ENCODE results near the gene PKP1. TPM values are rescaled to one million over a fixed set of nuclear protein-coding genes. Genes with fewer than 3 reads are reported as not detected.

PKP1 gene
- total and polyA plus RNA-seq, 10 of the 15 experiments (the other 5 are each of a cell fraction or from before 2014, with no cell fraction given) = 0.03 TPM; not detected in 9

DNA sequence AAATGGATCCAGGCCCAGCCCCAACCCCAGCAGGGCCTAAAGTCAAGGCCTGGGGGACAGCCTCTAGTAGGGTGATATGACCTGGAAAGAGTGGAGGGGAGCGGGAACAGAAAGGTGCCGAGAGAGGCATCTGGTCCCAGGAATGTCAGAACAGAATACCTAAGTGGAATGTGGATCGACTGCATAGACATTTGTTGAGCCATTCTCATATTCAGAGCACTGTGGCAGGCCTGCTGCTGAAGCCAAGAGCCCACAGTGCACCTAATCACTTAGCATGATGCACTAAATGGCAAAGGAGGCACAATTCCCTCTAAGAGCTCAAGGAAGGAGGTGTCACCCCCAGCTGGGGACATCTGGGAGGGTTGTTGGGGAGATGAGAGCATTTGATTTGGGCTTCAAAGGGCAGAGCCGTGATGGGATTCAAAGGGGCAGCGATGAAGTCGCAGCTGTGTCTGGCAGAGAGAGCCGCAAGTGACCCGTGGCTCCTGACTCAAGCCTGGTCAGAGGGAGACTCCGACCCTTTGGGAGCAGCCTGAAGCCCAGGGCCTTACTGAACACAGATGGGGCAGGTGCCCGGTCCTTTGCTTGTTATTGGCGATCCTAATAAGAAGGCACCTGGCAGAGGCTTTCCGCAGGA is 8.6 kb upstream of the PKP1 start:
- 35% methylated on average over 11 of the region's 12 CpGs for WGBS (ENCODE audit: insufficient coverage, insufficient replicate concordance, low lambda C conversion rate, missing lambda C conversion rate)
- H3K9ac ChIP-seq (ENCODE audit: control insufficient read depth, insufficient read depth, low read length) = no peak overlapping the region

More for the DNA sequence above, 8.6 kb upstream of the PKP1 start:
- no peaks in the 10 kb centered on the region for H3K4me1 ChIP-seq (ENCODE audit: control insufficient read depth, insufficient read depth, low read length)
- H3K9me3 ChIP-seq (replicated peaks; ENCODE audit: control insufficient read depth, insufficient read depth, low read length) = no peaks in the 10 kb centered on the region
- H2AFZ ChIP-seq (ENCODE audit: control insufficient read depth, low read depth, low read length) = no peak overlapping the region
- FAIRE-seq (no peak), DNase-seq (ENCODE audit: low read depth, low spot score) (no peak), ATAC-seq (no peak)
- ChIA-PET CTCF (no interaction called here), SMC1A (ENCODE audit: uncharacterized antibody, unreplicated experiment) (no interaction called here), RAD21 (ENCODE audit: unreplicated experiment) (no interaction called here), POLR2A (no interaction called here)
- TF ChIP-seq HDAC2 (IDR thresholded peaks at IDR 0.05) = no peak
- no peak for TF ChIP-seq RAD21 (IDR thresholded peaks at IDR 0.05; ENCODE audit: insufficient read depth, low read depth, low read length)
- TF ChIP-seq, protein P1, sequence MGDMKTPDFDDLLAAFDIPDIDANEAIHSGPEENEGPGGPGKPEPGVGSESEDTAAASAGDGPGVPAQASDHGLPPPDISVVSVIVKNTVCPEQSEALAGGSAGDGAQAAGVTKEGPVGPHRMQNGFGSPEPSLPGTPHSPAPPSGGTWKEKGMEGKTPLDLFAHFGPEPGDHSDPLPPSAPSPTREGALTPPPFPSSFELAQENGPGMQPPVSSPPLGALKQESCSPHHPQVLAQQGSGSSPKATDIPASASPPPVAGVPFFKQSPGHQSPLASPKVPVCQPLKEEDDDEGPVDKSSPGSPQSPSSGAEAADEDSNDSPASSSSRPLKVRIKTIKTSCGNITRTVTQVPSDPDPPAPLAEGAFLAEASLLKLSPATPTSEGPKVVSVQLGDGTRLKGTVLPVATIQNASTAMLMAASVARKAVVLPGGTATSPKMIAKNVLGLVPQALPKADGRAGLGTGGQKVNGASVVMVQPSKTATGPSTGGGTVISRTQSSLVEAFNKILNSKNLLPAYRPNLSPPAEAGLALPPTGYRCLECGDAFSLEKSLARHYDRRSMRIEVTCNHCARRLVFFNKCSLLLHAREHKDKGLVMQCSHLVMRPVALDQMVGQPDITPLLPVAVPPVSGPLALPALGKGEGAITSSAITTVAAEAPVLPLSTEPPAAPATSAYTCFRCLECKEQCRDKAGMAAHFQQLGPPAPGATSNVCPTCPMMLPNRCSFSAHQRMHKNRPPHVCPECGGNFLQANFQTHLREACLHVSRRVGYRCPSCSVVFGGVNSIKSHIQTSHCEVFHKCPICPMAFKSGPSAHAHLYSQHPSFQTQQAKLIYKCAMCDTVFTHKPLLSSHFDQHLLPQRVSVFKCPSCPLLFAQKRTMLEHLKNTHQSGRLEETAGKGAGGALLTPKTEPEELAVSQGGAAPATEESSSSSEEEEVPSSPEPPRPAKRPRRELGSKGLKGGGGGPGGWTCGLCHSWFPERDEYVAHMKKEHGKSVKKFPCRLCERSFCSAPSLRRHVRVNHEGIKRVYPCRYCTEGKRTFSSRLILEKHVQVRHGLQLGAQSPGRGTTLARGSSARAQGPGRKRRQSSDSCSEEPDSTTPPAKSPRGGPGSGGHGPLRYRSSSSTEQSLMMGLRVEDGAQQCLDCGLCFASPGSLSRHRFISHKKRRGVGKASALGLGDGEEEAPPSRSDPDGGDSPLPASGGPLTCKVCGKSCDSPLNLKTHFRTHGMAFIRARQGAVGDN (IDR thresholded peaks at IDR 0.05) = no peak
- no peak for TF ChIP-seq HCFC1 (IDR thresholded peaks at IDR 0.05; ENCODE audit: low read length)
- no peak for TF ChIP-seq SRF (IDR thresholded peaks at IDR 0.05; ENCODE audit: low read depth in 2 of 2, low read length in 2 of 2)
- no peak for TF ChIP-seq NRF1 (conservative IDR thresholded peaks at IDR 0.05; ENCODE audit: low read depth, low read length)
- no peak for TF ChIP-seq MTA3 (IDR thresholded peaks at IDR 0.05; ENCODE audit: borderline replicate concordance, low read length)
- TF ChIP-seq MTA2 (IDR thresholded peaks at IDR 0.05; ENCODE audit: low read depth) = no peak
- no peak for TF ChIP-seq CEBPZ (IDR thresholded peaks at IDR 0.05; ENCODE audit: low read depth, low read length)
- no peak for TF ChIP-seq SPI1 (IDR thresholded peaks at IDR 0.05; ENCODE audit: borderline replicate concordance, insufficient read depth, low read depth, low read length)
- no peak for TF ChIP-seq SREBF2 (IDR thresholded peaks at IDR 0.05; ENCODE audit: low read length)
- no TSS peak for BruUV-seq (replicated peaks)
- no peaks in the 10 kb centered on the region for H3K36me3 ChIP-seq (ENCODE audit: control insufficient read depth in 2 of 2, insufficient read depth in 2 of 2, low read length in 1 of 2)
- H3K27me3 ChIP-seq (replicated peaks in 1 of 2; ENCODE audit: control insufficient read depth in 2 of 2, insufficient read depth in 2 of 2, low read length in 1 of 2) = peaks cover 0 to 2% of the 10 kb centered on the region in 2 experiments; a peak in 1 of 4 replicates
- intact Hi-C loops (cut with micrococcal nuclease; ENCODE audit: unreplicated experiment) = no loop called here
- no peaks in the 10 kb centered on the region for H4K20me1 ChIP-seq (ENCODE audit: control insufficient read depth, insufficient read depth)
- no peaks in the 10 kb centered on the region for H3K79me2 ChIP-seq (ENCODE audit: control insufficient read depth, insufficient read depth, low read length)
- H3K27ac ChIP-seq (ENCODE audit: control insufficient read depth, insufficient read depth) = no peak overlapping the region
- H3K4me2 ChIP-seq (ENCODE audit: control insufficient read depth, insufficient read depth) = no peak overlapping the region
- in situ Hi-C loops (cut with MboI) = no loop called here
- no peak overlapping the region for H3K4me3 ChIP-seq
